Activated B cell treated with CpG ODN at 0.5 μM for 24 hours (primary cell): ENCODE measurements around the gene DYRK1B. TPM values are rescaled to one million over a fixed set of nuclear protein-coding genes. Genes with fewer than 3 reads are reported as not detected.

ENCODE experiments used
- ATAC-seq: fragments of 200-7000 bp; cut with Tn5 transposase; one replicate; pipeline ENCODE4 v1.10.0; 2021; ENCODE audit warnings: low read depth, mild to moderate bottlenecking, moderate library complexity
- CTCF ChIA-PET: fragments of 350-600 bp; sonication (Branson Sonifier 250); formaldehyde crosslinking; loops from one replicate; lab custom pipeline; 2021; ENCODE audit warnings: antibody characterized with exemption; lab: Charles Lee
- POLR2A ChIA-PET: fragments of 350-600 bp; sonication (Branson Sonifier 250); formaldehyde crosslinking; loops from one replicate; lab custom pipeline; 2021; ENCODE audit warnings: antibody characterized with exemption; lab: Charles Lee
- DNase-seq: peaks from one replicate; pipeline ENCODE4 v3.0.0; 2022
- H3K27ac Mint-ChIP-seq: one replicate; pipeline ENCODE4 v1.8.0; 2020; ENCODE audit warnings: mixed read lengths
- H3K27me3 Mint-ChIP-seq: one replicate; pipeline ENCODE4 v1.8.0; 2021; ENCODE audit warnings: mixed read lengths
- H3K36me3 Mint-ChIP-seq: one replicate; pipeline ENCODE4 v1.8.0; 2021; ENCODE audit warnings: low read depth, mixed read lengths
- H3K4me1 Mint-ChIP-seq: one replicate; pipeline ENCODE4 v1.8.0; 2021; ENCODE audit warnings: mixed read lengths
- H3K4me3 Mint-ChIP-seq: one replicate; pipeline ENCODE4 v1.8.0; 2020; ENCODE audit warnings: mild to moderate bottlenecking, mixed read lengths
- H3K9me3 Mint-ChIP-seq: one replicate; pipeline ENCODE4 v1.8.0; 2020; ENCODE audit warnings: mixed read lengths
- intact Hi-C: fragments of 100-400 bp; cut with micrococcal nuclease; formaldehyde crosslinking; loops from one replicate; pipeline ENCODE4 v1.15.1; 2024
- total RNA-seq: library from RNA; stranded (reverse); gene quantifications from 2 replicates; pipeline ENCODE4 v1.2.3, GENCODE V29; 2022
- TF ChIP-seq, protein P1 (sequence below): fragments of 200-600 bp; IDR thresholded peaks from one replicate; pipeline ENCODE4 v1.8.0; 2022; ENCODE audit warnings: antibody characterized with exemption, mild to moderate bottlenecking

Gene DYRK1B
- total RNA-seq, 1 donor from 2014 or later, result 17.2 TPM

DNA sequence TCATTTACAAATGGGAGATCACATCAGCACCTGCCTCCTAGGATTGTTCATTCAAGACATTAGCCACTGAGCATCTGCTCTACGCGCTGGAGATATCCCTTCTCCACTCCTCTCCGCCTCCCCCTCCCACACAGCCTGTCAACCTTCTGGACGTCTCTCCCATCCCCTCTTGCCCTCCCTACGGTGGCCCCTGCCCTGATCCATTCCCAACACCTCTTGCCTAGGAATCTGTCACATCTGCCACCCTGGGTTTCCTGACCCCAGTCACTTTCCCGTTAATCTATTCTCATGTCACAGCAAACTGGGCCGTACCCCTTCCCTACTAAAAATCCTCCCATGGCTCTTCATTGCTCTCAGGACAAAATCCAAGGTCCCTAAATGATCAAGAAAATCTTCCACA is 10.3 kb downstream of the DYRK1B start:
- intact Hi-C loops, result loop anchor here (1.0 to 2.0 kb wide), 6 partner anchors 10 to 525 kb away; partner anchors contain the start of genes C19orf47, FBL, PLD3 and PSMC4
- DNase-seq (no peak), ATAC-seq (no peak)
- TF ChIP-seq, protein P1, sequence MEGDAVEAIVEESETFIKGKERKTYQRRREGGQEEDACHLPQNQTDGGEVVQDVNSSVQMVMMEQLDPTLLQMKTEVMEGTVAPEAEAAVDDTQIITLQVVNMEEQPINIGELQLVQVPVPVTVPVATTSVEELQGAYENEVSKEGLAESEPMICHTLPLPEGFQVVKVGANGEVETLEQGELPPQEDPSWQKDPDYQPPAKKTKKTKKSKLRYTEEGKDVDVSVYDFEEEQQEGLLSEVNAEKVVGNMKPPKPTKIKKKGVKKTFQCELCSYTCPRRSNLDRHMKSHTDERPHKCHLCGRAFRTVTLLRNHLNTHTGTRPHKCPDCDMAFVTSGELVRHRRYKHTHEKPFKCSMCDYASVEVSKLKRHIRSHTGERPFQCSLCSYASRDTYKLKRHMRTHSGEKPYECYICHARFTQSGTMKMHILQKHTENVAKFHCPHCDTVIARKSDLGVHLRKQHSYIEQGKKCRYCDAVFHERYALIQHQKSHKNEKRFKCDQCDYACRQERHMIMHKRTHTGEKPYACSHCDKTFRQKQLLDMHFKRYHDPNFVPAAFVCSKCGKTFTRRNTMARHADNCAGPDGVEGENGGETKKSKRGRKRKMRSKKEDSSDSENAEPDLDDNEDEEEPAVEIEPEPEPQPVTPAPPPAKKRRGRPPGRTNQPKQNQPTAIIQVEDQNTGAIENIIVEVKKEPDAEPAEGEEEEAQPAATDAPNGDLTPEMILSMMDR, result no peak
- peaks cover 15% of the 10 kb centered on the region for H3K4me1 Mint-ChIP-seq
- H3K36me3 Mint-ChIP-seq, result peaks cover 26% of the 10 kb centered on the region
- H3K27ac Mint-ChIP-seq, result no peak overlapping the region
- POLR2A ChIA-PET, result interaction anchor here (1.3 to 2.5 kb wide), 2 partner anchors 10 to 17 kb away, joined by 3 to 15 read pairs; partner anchors contain the start of gene DYRK1B
- no peaks in the 10 kb centered on the region for H3K9me3 Mint-ChIP-seq
- CTCF ChIA-PET, result interaction anchor here (1.7 kb wide), 1 partner anchor 31 kb away, joined by 5 read pairs; no protein-coding TSS in a partner anchor
- H3K4me3 Mint-ChIP-seq, result no peak overlapping the region
- H3K27me3 Mint-ChIP-seq, result no peaks in the 10 kb centered on the region

DNA sequence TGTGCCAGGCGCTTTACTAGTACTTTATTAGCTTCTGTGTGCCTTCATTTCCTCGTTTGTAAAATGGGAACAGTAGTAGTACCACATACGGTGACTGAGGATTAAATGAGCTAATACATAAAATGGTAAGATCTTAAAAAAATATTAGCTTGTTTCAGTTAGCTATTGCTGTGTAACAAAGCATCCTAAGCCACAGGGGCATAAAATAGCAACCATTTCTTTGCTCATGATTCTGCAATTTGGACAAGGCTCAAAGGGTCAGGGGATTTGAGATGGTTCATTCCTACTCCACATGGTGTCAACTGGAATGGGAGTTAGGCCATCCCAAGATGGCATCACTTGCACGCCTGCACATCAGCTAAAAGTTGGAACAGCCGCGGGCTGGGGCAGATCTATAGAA is 13.3 kb downstream of the DYRK1B start:
- H3K27ac Mint-ChIP-seq, result no peak overlapping the region
- peaks cover 14% of the 10 kb centered on the region for H3K36me3 Mint-ChIP-seq
- POLR2A ChIA-PET, result interaction anchor here (0.5 kb wide), 1 partner anchor 1173 kb away, joined by 4 read pairs; the partner anchor contains the start of gene ACTN4
- ATAC-seq, result no peak
- H3K4me1 Mint-ChIP-seq, result peaks cover 15% of the 10 kb centered on the region
- no peak for DNase-seq
- intact Hi-C loops, result no loop called here
- no peaks in the 10 kb centered on the region for H3K27me3 Mint-ChIP-seq
- CTCF ChIA-PET, result no interaction called here
- TF ChIP-seq, protein P1, result no peak
- no peak overlapping the region for H3K4me3 Mint-ChIP-seq
- H3K9me3 Mint-ChIP-seq, result no peaks in the 10 kb centered on the region

DNA sequence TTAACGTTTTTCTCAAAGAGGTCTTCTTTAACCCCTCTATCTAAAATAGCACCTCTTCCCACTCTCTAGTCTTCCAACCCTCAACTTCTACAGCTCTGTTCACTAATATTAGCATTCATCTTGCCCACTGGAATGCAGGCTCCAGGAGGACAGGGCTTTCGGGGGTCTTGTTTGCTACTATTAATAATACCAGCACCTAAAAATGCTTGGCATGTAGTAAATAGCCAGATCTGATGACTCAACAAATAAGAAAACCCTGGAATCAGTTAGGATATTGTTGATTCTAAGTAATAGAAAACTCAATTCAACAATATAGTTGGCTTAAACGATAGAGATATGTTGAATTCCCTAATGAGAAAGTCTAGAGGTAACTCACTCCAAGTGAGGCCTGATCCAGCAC is 14.2 kb downstream of the DYRK1B start:
- CTCF ChIA-PET, result interaction anchor here (1.0 kb wide), 1 partner anchor 24 kb away, joined by 3 read pairs; no protein-coding TSS in a partner anchor

DNA sequence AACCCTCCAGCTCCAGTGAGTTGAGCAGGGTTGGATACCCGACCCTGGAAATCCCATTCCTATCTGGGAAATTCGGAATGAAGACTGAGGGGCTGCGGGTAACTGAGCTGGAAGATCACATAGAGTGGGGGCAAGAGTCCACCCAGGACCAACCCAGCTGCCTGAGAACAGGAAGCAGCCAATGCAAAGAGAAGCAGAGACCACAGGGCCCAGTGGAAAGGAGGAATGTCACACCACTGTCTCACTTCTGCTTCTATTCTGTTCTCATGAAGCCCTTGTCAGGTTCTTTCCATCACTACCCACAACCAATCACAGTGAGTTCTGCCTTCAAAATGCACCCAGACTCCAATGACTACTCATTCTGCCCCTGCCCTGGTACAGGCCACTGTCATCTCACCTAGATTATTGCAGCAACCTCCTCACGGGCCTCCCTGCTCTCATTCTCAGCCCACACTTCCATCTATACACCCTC is 15.3 kb downstream of the DYRK1B start:
- H3K9me3 Mint-ChIP-seq, result no peaks in the 10 kb centered on the region
- POLR2A ChIA-PET, result no interaction called here
- H3K27me3 Mint-ChIP-seq, result no peaks in the 10 kb centered on the region
- TF ChIP-seq, protein P1, result no peak
- intact Hi-C loops, result no loop called here
- ATAC-seq (peak; percentile 91), DNase-seq (no peak)
- H3K4me1 Mint-ChIP-seq, result peaks cover 15% of the 10 kb centered on the region
- H3K27ac Mint-ChIP-seq, result peak overlapping the region; percentile 53
- no peak overlapping the region for H3K4me3 Mint-ChIP-seq
- peaks cover 16% of the 10 kb centered on the region for H3K36me3 Mint-ChIP-seq
- CTCF ChIA-PET, result interaction anchor here (1.1 kb wide), 1 partner anchor 151 kb away, joined by 3 read pairs; no protein-coding TSS in a partner anchor

More for the DNA sequence above, 14.2 kb downstream of the DYRK1B start:
- Mint-ChIP-seq H3K36me3 (peaks cover 14% of the 10 kb centered on the region), H3K27ac (no peak overlapping the region), H3K9me3 (no peaks in the 10 kb centered on the region), H3K4me3 (no peak overlapping the region), H3K4me1 (peaks cover 15% of the 10 kb centered on the region), H3K27me3 (no peaks in the 10 kb centered on the region)
- intact Hi-C loops, result no loop called here
- POLR2A ChIA-PET, result no interaction called here
- TF ChIP-seq, protein P1, result no peak
- ATAC-seq (no peak), DNase-seq (no peak)

DNA sequence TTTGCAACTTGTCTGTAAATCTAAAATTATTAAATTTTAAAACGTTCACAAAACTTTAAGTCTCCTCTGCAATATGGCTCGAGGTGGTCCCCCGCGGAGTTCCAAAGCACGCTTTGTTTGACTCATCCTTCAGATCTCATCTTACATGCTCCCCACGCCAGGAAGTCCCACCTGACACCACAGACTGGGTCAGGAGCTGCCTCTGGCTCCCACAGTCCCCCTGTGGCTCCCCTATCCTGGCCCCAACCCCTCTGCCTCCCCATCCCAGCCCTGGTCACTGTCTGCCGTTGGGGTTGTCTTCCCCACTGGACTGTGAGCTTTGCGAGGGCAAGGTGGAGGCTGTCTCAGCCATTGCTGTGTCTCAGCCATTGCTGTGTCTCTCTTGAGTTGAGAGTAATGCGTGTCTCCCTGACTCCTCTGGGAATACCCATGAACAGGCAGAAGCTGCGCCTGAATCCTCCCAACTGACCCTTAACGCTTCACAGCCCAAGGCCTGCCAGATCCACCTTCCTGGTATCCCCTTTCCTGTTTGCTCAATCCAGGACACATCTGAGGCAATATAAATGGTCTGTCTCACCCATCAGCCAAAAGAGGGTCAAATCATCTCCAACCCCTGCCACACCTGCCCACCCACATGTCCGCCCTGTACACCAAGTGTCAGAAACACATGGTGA is 15.9 kb downstream of the DYRK1B start:
- Mint-ChIP-seq H3K27ac (peak overlapping the region; percentile 36), H3K4me3 (no peak overlapping the region), H3K9me3 (no peaks in the 10 kb centered on the region), H3K4me1 (peaks cover 15% of the 10 kb centered on the region), H3K36me3 (peaks cover 16% of the 10 kb centered on the region), H3K27me3 (no peaks in the 10 kb centered on the region)
- intact Hi-C loops, result no loop called here
- no peak for ATAC-seq
- ChIA-PET CTCF (interaction anchor here (1.1 kb wide), 1 partner anchor 152 kb away, joined by 3 read pairs; no protein-coding TSS in a partner anchor), POLR2A (no interaction called here)
- DNase-seq, result no peak
- TF ChIP-seq, protein P1, result no peak
